K562 (cell line): ENCODE results near the gene FAM177B. TPM values are rescaled to one million over a fixed set of nuclear protein-coding genes. Genes with fewer than 3 reads are reported as not detected.

Experiments used
- ATF4 ChIP-seq: fragments of 450-650 bp; formaldehyde crosslinking; IDR thresholded peaks from 2 replicates; pipeline ENCODE4 v1.4.0; 2022; ENCODE audit warnings: mild to moderate bottlenecking, moderate library complexity
- BRF1 ChIP-seq: IDR thresholded peaks from 3 replicates; pipeline ENCODE4 v1.6.1; 2011; ENCODE audit warnings: borderline replicate concordance, mild to moderate bottlenecking; ENCODE audit not compliant: insufficient read length; ENCODE audit errors: extremely low read depth
- COPS2 ChIP-seq: fragments of 450-650 bp; conservative IDR thresholded peaks from 2 replicates; pipeline ENCODE4 v1.6.1; 2016; ENCODE audit warnings: mild to moderate bottlenecking, moderate library complexity
- ELF1 ChIP-seq: fragments of 200-800 bp; sonication (Bioruptor generic); IDR thresholded peaks from 2 replicates; pipeline ENCODE4 v1.6.1; 2016; ENCODE audit warnings: missing genetic modification characterization, missing compliant biosample characterization
- HDGF ChIP-seq: fragments of 450-650 bp; IDR thresholded peaks from 2 replicates; pipeline ENCODE4 v1.6.1; 2016
- MCM2 ChIP-seq: fragments of 450-650 bp; IDR thresholded peaks from 2 replicates; pipeline ENCODE4 v1.6.1; 2017; ENCODE audit warnings: low read depth, mild to moderate bottlenecking
- MED1 ChIP-seq: sonication (generic); formaldehyde crosslinking; IDR thresholded peaks from 2 replicates; pipeline ENCODE4 v1.8.1; 2023; ENCODE audit warnings: missing genetic modification reagents, borderline replicate concordance
- NR2C1 ChIP-seq, 2 experiments: fragments of 450-650 bp; IDR thresholded peaks; 2 replicates each; pipeline ENCODE4 v1.6.1; 2017; ENCODE audit warnings: mild to moderate bottlenecking in 2 of 2, antibody characterized with exemption in 1 of 2, inconsistent platforms in 1 of 2, missing compliant biosample characterization in 1 of 2, missing genetic modification characterization in 1 of 2
- OTX1 ChIP-seq: fragments of 450-650 bp; formaldehyde crosslinking; IDR thresholded peaks from 2 replicates; pipeline ENCODE4 v1.4.0; 2022; ENCODE audit warnings: mild to moderate bottlenecking
- RAD51 ChIP-seq: fragments of 450-650 bp; IDR thresholded peaks from 2 replicates; pipeline ENCODE4 v1.7.1; 2016; ENCODE audit warnings: low read depth, mild to moderate bottlenecking, borderline replicate concordance
- RBM39 ChIP-seq: fragments of 200-400 bp; formaldehyde crosslinking; optimal IDR thresholded peaks from 2 replicates; pipeline ENCODE3; 2018; ENCODE audit warnings: low read depth, low read length
- SMAD3 ChIP-seq: fragments of 450-650 bp; formaldehyde crosslinking; conservative IDR thresholded peaks from 2 replicates; pipeline ENCODE4 v1.4.0; 2020; ENCODE audit warnings: mild to moderate bottlenecking
- WHSC1 ChIP-seq: IDR thresholded peaks from one replicate; pipeline ENCODE4 v1.6.1; 2012; ENCODE audit warnings: low read length, control low read depth, inconsistent platforms
- ZBTB11 ChIP-seq, 3 experiments: fragments of 200-800 bp in 1 of 3; fragments of 250-450 bp in 1 of 3; fragments of 450-650 bp in 1 of 3; sonication (Bioruptor Pico) in 1 of 3; sonication (Bioruptor generic) in 1 of 3; formaldehyde crosslinking in 1 of 3; IDR thresholded peaks; 2 replicates each; pipeline versions ENCODE4 v1.6.1 to v1.8.0; 2016 to 2022; ENCODE audit warnings: mild to moderate bottlenecking in 2 of 3, missing genetic modification characterization in 2 of 3, missing compliant biosample characterization in 1 of 3, moderate library complexity in 1 of 3
- ZNF589 ChIP-seq: fragments of 200-800 bp; sonication (Bioruptor generic); IDR thresholded peaks from 2 replicates; pipeline ENCODE4 v1.6.1; 2016; ENCODE audit warnings: low read depth, missing genetic modification characterization, missing compliant biosample characterization
- ZNF695 ChIP-seq: fragments of 450-650 bp; formaldehyde crosslinking; IDR thresholded peaks from 2 replicates; pipeline ENCODE4 v1.4.0; 2020; ENCODE audit warnings: mild to moderate bottlenecking, moderate library complexity
- polyA plus RNA-seq, 8 experiments: library from polyadenylated mRNA; depleted of rRNA in 4 of 8; stranded (reverse) in 5 of 8; unstranded in 3 of 8; fragments of >200 nt; fragmentation: Nextera tagmentation in 2 of 8; fragmentation: Illumina TruSeq in 1 of 8; extraction: Ambion mirVana in 2 of 8; extraction: Trizol in 1 of 8; gene quantifications; 2 replicates each; pipeline versions ENCODE4 v1.2.1 to v1.2.3, GENCODE V29; 2011 to 2014; ENCODE audit warnings: inconsistent platforms in 1 of 8, missing spikeins in 1 of 8
- total RNA-seq, 7 experiments: library from RNA; depleted of rRNA in 6 of 7; stranded (reverse); fragments of >200 nt in 6 of 7; fragmentation: Illumina TruSeq in 2 of 7; extraction: Trizol in 2 of 7; gene quantifications; 2 replicates each; pipeline versions ENCODE4 v1.2.1 to v1.2.3, GENCODE V29; 2011 to 2021; ENCODE audit warnings: low replicate concordance in 1 of 7
- TF ChIP-seq, protein P1 (sequence below): IDR thresholded peaks from 2 replicates; pipeline ENCODE4 v1.6.1; 2011; ENCODE audit not compliant: insufficient read length; ENCODE audit errors: extremely low read depth
- TF ChIP-seq, protein P2 (sequence below), 2 experiments: fragments of 450-650 bp; IDR thresholded peaks; 2 replicates each; pipeline ENCODE4 v1.6.1; 2016
- TF ChIP-seq, protein P3 (sequence below): fragments of 450-650 bp; formaldehyde crosslinking; IDR thresholded peaks from 2 replicates; pipeline ENCODE4 v1.4.0; 2020; ENCODE audit warnings: mild to moderate bottlenecking, moderate library complexity

The FAM177B gene
- total and polyA plus RNA-seq, 9 of the 15 experiments (the other 6 are each of a cell fraction or from before 2014, with no cell fraction given): not detected

DNA sequence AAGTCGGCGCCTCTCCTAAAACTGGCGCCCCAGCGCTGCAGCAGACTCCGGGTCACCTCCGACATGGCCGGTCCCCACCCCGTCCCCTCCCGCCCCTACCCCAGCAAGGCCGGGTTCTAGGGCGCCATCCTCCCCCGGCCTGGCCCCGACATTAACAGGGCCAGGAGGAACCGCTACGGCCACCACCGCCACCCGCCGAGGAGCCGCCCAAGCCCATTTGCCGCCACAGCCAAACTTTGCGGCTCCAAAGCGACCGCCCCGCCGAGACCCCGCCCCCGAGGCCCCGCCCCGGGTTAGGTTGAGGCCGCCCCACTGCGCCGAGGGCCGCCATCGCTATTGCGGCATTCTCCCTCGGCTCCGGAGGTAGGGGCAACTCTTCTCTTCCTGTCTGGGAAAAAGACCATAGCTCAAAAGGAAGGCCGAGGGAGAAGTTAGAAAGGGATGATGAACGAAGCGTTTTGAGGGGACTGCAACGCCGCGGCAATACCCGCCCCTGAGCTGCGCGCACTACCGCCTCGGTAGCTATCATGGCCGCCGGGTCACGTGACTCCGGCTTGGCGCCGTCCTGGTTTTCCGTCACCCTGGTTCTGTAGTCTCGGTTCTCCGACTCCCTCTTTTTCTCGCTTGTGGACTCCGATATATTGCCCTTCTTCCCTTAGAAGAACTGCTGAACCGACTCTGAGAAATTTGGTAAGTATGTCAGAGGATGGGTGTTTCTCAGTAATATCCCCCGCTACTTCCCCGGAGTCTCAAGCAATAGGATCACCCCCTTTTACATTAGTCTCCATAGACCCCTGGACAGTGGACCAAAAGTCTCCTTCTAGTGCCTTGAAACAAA is 24.5 kb upstream of the FAM177B start, which contains the start of the genes AIDA and BROX (continued):
- TF ChIP-seq NR2C1 (IDR thresholded peaks at IDR 0.05): peak; percentile 94
- TF ChIP-seq NR2C1 (tag; IDR thresholded peaks at IDR 0.05): peak; percentile 92
- TF ChIP-seq ZNF589 (CRISPR knock-in tag): peak; percentile 31; the same call in 1 of the 2 replicates
- TF ChIP-seq RBM39: no peak
- TF ChIP-seq, protein P1, sequence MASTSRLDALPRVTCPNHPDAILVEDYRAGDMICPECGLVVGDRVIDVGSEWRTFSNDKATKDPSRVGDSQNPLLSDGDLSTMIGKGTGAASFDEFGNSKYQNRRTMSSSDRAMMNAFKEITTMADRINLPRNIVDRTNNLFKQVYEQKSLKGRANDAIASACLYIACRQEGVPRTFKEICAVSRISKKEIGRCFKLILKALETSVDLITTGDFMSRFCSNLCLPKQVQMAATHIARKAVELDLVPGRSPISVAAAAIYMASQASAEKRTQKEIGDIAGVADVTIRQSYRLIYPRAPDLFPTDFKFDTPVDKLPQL: no peak
- TF ChIP-seq ELF1 (tag): peak; percentile 100
- no peak for TF ChIP-seq WHSC1
- TF ChIP-seq, protein P2, sequence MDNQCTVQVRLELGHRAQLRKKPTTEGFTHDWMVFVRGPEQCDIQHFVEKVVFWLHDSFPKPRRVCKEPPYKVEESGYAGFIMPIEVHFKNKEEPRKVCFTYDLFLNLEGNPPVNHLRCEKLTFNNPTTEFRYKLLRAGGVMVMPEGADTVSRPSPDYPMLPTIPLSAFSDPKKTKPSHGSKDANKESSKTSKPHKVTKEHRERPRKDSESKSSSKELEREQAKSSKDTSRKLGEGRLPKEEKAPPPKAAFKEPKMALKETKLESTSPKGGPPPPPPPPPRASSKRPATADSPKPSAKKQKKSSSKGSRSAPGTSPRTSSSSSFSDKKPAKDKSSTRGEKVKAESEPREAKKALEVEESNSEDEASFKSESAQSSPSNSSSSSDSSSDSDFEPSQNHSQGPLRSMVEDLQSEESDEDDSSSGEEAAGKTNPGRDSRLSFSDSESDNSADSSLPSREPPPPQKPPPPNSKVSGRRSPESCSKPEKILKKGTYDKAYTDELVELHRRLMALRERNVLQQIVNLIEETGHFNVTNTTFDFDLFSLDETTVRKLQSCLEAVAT (IDR thresholded peaks at IDR 0.05): no peak
- TF ChIP-seq MED1 (CRISPR knock-in tag): no peak
- TF ChIP-seq HDGF: no peak
- TF ChIP-seq OTX1 (CRISPR knock-in tag): peak; percentile 78
- no peak for TF ChIP-seq MCM2
- TF ChIP-seq COPS2: no peak
- TF ChIP-seq, protein P3, sequence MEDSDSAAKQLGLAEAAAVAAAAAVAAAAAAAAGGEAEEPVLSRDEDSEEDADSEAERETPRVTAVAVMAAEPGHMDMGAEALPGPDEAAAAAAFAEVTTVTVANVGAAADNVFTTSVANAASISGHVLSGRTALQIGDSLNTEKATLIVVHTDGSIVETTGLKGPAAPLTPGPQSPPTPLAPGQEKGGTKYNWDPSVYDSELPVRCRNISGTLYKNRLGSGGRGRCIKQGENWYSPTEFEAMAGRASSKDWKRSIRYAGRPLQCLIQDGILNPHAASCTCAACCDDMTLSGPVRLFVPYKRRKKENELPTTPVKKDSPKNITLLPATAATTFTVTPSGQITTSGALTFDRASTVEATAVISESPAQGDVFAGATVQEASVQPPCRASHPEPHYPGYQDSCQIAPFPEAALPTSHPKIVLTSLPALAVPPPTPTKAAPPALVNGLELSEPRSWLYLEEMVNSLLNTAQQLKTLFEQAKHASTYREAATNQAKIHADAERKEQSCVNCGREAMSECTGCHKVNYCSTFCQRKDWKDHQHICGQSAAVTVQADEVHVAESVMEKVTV (CRISPR knock-in tag): 0 out of 2 replicates have a peak, but pooled peaks have one; percentile 7
- TF ChIP-seq RAD51: peak; percentile 99
- peak in 2 of 3 experiments; percentile 19 to 87; a peak in 2 of 6 replicates for TF ChIP-seq ZBTB11 (CRISPR knock-in tag; IDR thresholded peaks at IDR 0.05)
- peak; percentile 77 for TF ChIP-seq ATF4 (CRISPR knock-in tag)
- TF ChIP-seq SMAD3 (CRISPR knock-in tag): peak; percentile 85
- no peak for TF ChIP-seq ZNF695 (CRISPR knock-in tag)
- TF ChIP-seq BRF1: no peak
